Measurements from ENCODE around the gene P3H3.
A peak's percentile ranks its signal among the peaks of the same experiment; 100 is the strongest.

P3H3 gene

DNA sequence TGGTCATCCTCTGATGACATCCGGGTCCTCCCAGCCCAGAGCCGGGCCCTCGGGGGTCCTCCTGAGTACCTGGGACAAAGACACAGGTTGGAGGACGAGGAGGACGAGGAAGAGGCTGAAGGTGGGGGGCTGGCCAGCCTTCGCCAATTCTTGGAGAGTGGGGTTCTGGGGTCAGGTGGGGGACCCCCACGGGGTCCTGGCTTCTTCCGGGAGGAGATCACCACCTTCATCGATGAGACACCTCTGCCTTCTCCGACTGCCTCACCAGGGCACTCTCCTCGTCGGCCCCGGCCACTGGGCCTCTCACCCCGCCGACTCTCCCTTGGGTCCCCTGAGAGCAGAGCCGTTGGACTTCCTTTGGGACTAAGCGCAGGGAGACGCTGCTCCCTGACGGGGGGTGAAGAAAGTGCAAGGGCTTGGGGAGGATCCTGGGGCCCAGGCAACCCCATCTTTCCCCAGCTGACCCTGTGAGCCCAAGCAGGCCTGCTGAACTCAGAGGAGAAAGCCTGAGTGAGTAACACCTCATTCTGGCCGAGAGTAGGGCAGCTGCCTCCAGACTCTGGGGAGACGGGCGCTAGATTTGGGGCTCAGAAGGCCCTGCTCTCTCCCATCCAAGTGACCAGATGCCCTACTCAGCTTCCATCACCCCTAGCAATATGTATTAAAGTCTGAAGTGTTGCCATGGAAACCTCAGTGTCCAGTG, 1.3 kb upstream of the P3H3 start:
- DNase-seq (ENCODE audit: low spot score): no peak

GRCh38 chr12:6827437-6827911, 733 bp upstream of the P3H3 start:
- DNase-seq (ENCODE audit: low spot score): peak; percentile 86

GRCh38 chr12:6828781-6829535, 751 bp downstream of the P3H3 start:
- DNase-seq (ENCODE audit: low spot score): peak; percentile 79

- DNase-seq (ENCODE audit: low spot score): peak; percentile 59
These were observed 1.5 kb downstream of the P3H3 start for GRCh38 chr12:6829536-6830220.

DNA sequence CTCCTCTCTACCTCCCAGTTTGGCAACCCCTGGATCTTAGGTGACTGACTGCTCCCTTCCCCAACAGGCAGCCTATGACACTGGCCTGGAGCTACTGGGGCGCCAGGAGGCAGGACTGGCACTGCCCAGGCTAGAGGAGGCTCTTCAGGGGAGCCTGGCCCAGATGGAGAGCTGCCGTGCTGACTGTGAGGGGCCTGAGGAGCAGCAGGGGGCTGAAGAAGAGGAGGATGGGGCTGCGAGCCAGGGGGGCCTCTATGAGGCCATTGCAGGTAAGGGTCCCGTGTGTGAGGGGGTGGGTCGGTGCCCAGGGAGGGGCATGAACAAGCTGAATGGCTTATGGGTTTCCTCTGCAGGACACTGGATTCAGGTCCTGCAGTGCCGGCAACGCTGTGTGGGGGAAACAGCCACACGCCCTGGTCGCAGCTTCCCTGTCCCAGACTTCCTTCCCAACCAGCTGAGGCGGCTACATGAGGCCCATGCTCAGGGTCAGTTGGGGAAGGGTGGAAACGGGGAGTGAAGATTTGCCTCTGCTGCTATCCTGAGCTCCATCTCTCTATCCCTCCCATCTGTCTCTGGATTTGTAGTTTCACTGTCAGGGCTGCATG, 2.2 kb downstream of the P3H3 start:
- DNase-seq (ENCODE audit: low spot score): no peak

- DNase-seq (ENCODE audit: low spot score): no peak
These were observed 2.8 kb downstream of the P3H3 start for GRCh38 chr12:6830999-6831398.

DNA sequence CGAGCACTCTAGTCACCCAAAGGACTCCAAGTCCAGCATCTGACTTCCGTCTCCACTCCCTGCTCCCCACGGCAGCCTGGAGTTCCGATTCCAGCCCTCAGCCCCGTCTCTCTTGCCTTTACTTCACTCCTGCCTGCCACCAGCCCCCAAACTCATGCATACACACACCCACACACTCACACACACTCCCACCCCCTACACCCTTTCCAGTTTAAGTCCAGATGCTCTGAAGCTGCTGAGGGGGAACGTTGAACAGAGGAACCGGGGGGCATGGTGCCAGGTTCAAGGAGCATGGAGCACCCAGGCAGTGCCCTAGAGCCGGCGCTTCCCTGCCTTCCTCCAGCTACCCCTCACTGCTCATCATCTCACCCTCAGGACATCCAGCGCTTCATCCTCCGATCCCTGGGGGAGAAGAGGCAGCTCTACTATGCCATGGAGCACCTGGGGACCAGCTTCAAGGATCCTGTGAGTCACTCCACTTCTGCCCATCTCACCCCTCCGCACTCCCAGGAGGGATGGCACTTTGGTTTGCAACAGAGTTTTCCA, 3.3 kb downstream of the P3H3 start:
- DNase-seq (ENCODE audit: low spot score): no peak

DNA sequence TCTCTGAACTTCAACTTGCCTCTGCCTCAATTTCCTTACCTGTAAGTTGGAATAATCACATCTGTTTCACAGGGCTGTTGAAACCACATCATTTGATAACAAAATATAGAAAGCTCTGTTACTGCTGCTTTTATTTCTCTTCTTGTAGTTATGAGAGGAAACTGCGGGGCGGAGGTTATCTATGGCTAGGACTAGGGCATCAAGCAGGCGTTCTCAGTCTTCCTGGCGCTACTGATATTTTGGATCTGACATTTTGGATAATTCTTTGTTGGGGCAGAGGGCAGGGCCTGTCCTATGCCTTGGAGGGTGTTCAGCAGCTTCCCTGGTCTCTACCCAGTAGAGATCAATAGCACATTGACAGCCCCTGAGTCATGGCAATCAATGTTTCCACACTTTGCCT, 3.9 kb downstream of the P3H3 start:
- DNase-seq (ENCODE audit: low spot score): no peak

GRCh38 chr12:6833189-6833890, 5.1 kb downstream of the P3H3 start:
- DNase-seq (ENCODE audit: low spot score): no peak

DNA sequence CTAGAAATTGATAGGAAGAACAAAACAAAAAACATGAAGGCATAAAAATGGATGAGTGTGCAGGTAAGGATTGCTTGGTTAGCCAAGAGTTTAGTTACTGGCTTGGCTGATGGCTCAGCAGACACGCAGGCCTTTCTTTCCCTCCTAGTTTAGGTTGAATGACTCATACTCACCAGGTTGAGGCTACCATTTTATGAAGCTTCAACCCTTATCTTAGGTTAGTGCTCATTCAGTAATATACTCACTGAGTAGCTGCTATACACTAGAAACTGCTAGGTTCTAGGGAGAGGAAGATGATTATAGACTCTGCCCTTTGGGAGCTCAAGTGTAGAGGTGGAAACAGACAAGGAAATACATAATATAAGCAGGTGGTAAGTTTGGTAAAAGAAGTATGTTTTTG, 6.0 kb downstream of the P3H3 start:
- no peak for DNase-seq (ENCODE audit: low spot score)

GRCh38 chr12:6834873-6835272, 6.7 kb downstream of the P3H3 start:
- DNase-seq (ENCODE audit: low spot score): no peak

- no peak for DNase-seq (ENCODE audit: low spot score)
These were observed 8.6 kb downstream of the P3H3 start for GRCh38 chr12:6836851-6837250.

DNA sequence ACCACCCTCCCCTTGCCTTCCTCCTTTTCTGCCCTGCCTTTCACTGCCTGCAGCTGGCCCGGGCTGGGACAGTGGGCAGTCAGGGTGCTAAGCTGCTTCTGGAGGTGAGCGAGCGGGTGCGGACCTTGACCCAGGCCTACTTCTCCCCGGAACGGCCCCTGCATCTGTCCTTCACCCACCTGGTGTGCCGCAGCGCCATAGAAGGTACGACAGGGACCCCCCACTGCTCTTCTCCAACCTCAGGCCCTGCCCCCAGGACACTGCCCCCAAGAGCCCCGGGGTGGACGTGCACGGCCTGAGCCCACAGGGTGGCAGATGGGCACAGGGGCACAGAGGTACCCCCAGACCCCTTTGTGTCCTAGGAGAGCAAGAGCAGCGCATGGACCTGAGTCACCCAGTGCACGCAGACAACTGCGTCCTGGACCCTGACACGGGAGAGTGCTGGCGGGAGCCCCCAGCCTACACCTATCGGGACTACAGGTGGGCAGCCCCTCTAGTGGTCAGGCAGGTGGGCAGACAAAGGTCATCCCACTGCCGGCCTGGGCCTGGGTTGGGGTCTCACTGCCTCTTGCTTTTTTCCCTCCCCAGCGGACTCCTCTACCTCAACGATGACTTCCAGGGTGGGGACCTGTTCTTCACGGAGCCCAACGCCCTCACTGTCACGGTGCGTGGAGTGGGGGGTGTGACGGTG, 9.3 kb downstream of the P3H3 start:
- DNase-seq (ENCODE audit: low spot score): no peak

GRCh38 chr12:6838854-6839253, 10.6 kb downstream of the P3H3 start:
- no peak for DNase-seq (ENCODE audit: low spot score)

DNA sequence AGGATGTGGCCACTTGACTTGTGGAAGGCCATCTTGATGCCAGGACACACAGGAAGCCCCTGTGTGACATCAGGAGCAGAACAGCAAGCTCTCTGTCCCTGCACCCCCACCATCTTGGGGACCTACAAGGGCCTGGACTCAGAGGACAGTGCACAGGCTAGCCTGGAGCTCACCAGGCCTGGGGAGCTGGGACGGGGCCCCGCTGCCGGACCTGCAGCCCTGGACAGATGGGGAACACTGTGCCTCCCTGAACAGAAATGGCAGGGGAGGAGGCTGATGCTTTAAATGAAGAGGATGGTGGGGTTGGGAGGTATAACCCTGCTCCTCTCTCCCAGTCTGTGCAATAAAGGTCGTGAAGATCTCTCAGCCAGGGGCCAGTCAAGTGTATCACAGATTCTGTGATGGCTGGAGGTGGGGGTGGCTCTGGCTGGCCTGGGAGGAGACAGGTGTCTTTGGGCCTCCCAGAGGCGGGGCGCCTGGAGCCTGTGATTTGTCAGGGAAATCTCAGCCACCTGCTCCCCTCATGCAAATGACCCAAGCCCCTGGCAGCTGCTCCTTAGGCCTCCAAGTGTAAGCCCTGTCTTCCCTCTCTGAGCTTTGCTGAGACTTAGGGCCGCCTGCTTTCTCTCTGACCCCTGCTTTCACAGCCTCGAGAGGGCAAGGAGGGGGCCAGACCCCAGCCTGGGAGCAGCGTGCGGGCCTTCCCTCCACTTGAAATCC, 11.4 kb downstream of the P3H3 start:
- peak; percentile 63 for DNase-seq (ENCODE audit: low spot score)

- no peak for DNase-seq (ENCODE audit: low spot score)
These were observed 12.1 kb downstream of the P3H3 start for GRCh38 chr12:6840330-6840729.

DNA sequence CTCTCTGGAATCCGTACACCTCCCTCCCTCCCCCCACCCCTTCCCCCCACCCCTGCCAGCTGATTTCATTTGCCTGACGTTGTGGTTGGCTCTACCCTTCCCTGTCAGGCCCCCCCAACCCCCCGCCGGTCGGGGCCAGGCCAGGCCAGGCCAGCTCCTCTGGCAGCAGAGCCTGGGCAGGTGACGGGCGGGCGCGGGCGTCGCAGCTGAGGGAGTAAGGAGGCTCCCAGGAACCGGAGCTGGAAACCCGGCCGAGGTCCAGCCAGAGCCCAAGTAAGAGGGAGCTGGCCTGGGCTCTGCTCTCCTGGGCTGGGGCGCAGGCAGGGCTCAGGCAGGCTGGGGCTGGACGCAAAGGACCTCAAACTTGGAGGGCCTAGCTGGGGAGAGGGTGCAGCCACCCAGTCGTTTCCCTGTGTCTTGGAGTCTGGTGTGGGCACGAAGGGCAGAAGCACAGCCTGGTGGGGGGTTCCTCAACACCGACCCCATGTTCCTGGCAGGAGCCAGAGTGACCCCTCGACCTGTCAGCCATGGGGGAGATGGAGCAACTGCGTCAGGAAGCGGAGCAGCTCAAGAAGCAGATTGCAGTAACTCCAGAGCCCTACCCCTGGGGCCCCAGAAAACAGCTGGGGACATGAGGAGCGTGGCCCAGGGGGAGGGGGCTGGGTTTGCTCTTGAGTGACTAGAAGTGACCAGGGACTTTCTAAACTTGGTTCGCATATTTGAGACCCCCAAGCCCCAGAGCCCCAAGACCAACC, 12.7 kb downstream of the P3H3 start, which contains the start of gene GNB3:
GNB3 (plus strand) TSS at position 165 of the 755 bp plus-strand sequence; CDS start at position 528, 363 bp downstream.
- DNase-seq (ENCODE audit: low spot score): no peak

DNA sequence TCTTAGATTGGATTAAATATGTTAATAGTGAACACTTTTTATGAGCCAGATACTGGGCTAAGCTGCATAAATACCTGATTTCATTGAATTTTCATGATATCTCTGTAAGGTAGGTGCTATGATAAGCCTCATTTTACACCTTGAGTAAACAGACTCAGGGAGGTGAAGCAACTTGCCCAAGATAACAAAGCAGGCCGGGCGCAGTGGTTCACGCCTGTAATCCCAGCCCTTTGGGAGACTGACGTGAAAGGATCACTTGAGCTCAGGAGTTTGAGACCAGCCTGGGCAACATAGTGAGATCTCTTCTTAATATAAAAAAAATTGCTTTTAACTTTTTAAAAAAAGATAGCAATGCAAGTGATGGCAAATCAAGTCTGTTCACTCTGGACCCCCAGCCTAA, 13.9 kb downstream of the P3H3 start:
- no peak for DNase-seq (ENCODE audit: low spot score)

DNA sequence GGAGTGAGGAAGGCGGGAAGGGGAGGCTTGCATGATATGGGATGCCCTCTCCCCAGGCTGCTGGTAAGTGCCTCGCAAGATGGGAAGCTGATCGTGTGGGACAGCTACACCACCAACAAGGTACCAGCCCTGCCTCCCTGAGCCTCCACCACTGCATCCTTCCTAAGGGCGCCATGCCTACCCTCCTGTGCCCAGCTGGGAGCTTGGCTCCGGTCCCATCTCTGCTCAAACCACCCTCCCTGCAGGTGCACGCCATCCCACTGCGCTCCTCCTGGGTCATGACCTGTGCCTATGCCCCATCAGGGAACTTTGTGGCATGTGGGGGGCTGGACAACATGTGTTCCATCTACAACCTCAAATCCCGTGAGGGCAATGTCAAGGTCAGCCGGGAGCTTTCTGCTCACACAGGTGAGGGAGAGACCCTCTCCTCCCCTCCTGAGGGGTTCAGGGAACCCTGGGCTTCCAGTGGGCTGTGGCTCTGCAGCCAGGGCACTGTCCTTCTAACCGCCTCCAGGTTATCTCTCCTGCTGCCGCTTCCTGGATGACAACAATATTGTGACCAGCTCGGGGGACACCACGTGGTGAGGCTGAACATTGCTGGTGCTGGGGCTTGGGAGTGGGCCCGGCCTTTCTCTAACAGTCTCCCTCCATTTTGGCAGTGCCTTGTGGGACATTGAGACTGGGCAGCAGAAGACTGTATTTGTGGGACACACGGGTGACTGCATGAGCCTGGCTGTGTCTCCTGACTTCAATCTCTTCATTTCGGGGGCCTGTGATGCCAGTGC, 15.1 kb downstream of the P3H3 start:
- DNase-seq (ENCODE audit: low spot score): peak; percentile 59

Data from iPS-NIHi11 (cell line).